Endodermal cell (in vitro differentiated cells): ENCODE measurements around the gene CERS1. TPM values are rescaled to one million over a fixed set of nuclear protein-coding genes. Genes with fewer than 3 reads are reported as not detected.
A peak's percentile ranks its signal among the peaks of the same experiment; 100 is the strongest.

Source experiments
- DNase-seq: peaks from one replicate; pipeline ENCODE4 v3.0.0-alpha.2; 2017
- H3K27ac ChIP-seq: 2 replicates; pipeline ENCODE4 v1.5.1; 2013; ENCODE audit warnings: mild to moderate bottlenecking, low read depth, low read length, moderate library complexity
- H3K27me3 ChIP-seq: 2 replicates; pipeline ENCODE4 v1.6.1; 2013; ENCODE audit warnings: mild to moderate bottlenecking, low read length, moderate library complexity; ENCODE audit not compliant: insufficient read depth, control insufficient read depth, poor library complexity, severe bottlenecking
- H3K36me3 ChIP-seq: 2 replicates; pipeline ENCODE4 v1.7.0; 2013; ENCODE audit warnings: mild to moderate bottlenecking, low read length, moderate library complexity; ENCODE audit not compliant: control insufficient read depth, insufficient read depth
- H3K4me1 ChIP-seq: one replicate; pipeline ENCODE4 v1.7.0; 2013; ENCODE audit warnings: low read length; ENCODE audit not compliant: control insufficient read depth, insufficient read depth
- H3K4me3 ChIP-seq: 2 replicates; pipeline ENCODE4 v1.5.1; 2013; ENCODE audit warnings: mild to moderate bottlenecking, low read length, moderate library complexity
- H3K9ac ChIP-seq: 2 replicates; pipeline ENCODE4 v1.6.1; 2013; ENCODE audit warnings: mild to moderate bottlenecking, low read length, moderate library complexity; ENCODE audit not compliant: poor library complexity, severe bottlenecking; ENCODE audit errors: extremely low read depth
- H3K9me3 ChIP-seq: 2 replicates; pipeline ENCODE4 v1.6.1; 2013; ENCODE audit warnings: mild to moderate bottlenecking, low read length, moderate library complexity; ENCODE audit not compliant: control insufficient read depth
- H3K27ac Mint-ChIP-seq: 2 replicates; pipeline ENCODE4 v1.8.0; 2020; ENCODE audit warnings: mixed read lengths
- H3K27me3 Mint-ChIP-seq: 2 replicates; pipeline ENCODE4 v1.8.0; 2021; ENCODE audit warnings: mild to moderate bottlenecking, mixed read lengths; ENCODE audit not compliant: insufficient read depth
- H3K36me3 Mint-ChIP-seq: 2 replicates; pipeline ENCODE4 v1.8.0; 2020; ENCODE audit warnings: low read depth, mixed read lengths
- H3K4me1 Mint-ChIP-seq: 2 replicates; pipeline ENCODE4 v1.8.0; 2020; ENCODE audit warnings: mixed read lengths
- H3K4me3 Mint-ChIP-seq: 2 replicates; pipeline ENCODE4 v1.8.0; 2020; ENCODE audit warnings: mild to moderate bottlenecking, moderate library complexity, mixed read lengths
- H3K9me3 Mint-ChIP-seq: 2 replicates; pipeline ENCODE4 v1.8.0; 2020; ENCODE audit warnings: mild to moderate bottlenecking, mixed read lengths
- CTCF ChIP-seq: fragments of 200-600 bp; sonication (generic); conservative IDR thresholded peaks from 2 replicates; pipeline ENCODE4 v1.5.0; 2021; ENCODE audit warnings: antibody characterized with exemption, mild to moderate bottlenecking
- WGBS, 2 experiments: methylation state at CpG; one replicate each; pipeline versions ENCODE4 v1.1.5 to v1.1.7; 2013; ENCODE audit warnings: missing lambda C conversion rate in 2 of 2, mixed read lengths in 1 of 2; ENCODE audit not compliant: insufficient coverage in 1 of 2, insufficient read length in 1 of 2; 5-methylcytosine and 5-hydroxymethylcytosine counted together
- total RNA-seq, 2 donors: library from RNA; stranded (reverse); fragmentation: NEBNext Ultra II Directional in 1 of 2; extraction: Animal tissue kit (Norgen Biotek cat#: 25700) in 1 of 2; gene quantifications; 2 replicates in 1 of 2; 3 replicates in 1 of 2; pipeline ENCODE4 v1.2.1, GENCODE V29; 2021

CERS1 gene
- total RNA-seq, 2 donors from 2014 or later = 16.6 to 25.5 TPM

GRCh38 chr19:18867199-18867598 is 28.8 kb downstream of the CERS1 start:
- WGBS, 2 experiments = 95% methylated on average over 4 to 23 of the region's 23 CpGs
- peaks cover 34% of the 10 kb centered on the region for H3K36me3 Mint-ChIP-seq
- H3K36me3 ChIP-seq = peaks cover 46% of the 10 kb centered on the region

GRCh38 chr19:18866800-18867123 is 29.2 kb downstream of the CERS1 start:
- Mint-ChIP-seq H3K4me3 (no peak overlapping the region), H3K36me3 (peaks cover 37% of the 10 kb centered on the region), H3K4me1 (peaks cover 7% of the 10 kb centered on the region), H3K9me3 (no peaks in the 10 kb centered on the region), H3K27ac (no peak overlapping the region), H3K27me3 (no peaks in the 10 kb centered on the region)
- no peak overlapping the region for H3K4me3 ChIP-seq
- no peak for DNase-seq
- WGBS, 2 experiments = 91 to 96% methylated on average over 16 to 17 of the region's 17 CpGs
- H3K36me3 ChIP-seq = peaks cover 50% of the 10 kb centered on the region
- no peak overlapping the region for H3K27ac ChIP-seq
- no peaks in the 10 kb centered on the region for H3K27me3 ChIP-seq
- TF ChIP-seq CTCF = no peak
- peaks cover 2% of the 10 kb centered on the region for H3K4me1 ChIP-seq
- no peak overlapping the region for H3K9ac ChIP-seq
- no peaks in the 10 kb centered on the region for H3K9me3 ChIP-seq

More at GRCh38 chr19:18867199-18867598, 28.8 kb downstream of the CERS1 start:
- H3K9me3 ChIP-seq = no peaks in the 10 kb centered on the region
- no peak overlapping the region for H3K4me3 Mint-ChIP-seq
- TF ChIP-seq CTCF = no peak
- H3K27me3 Mint-ChIP-seq = no peaks in the 10 kb centered on the region
- peaks cover 11% of the 10 kb centered on the region for H3K4me1 Mint-ChIP-seq
- peaks cover 3% of the 10 kb centered on the region for H3K4me1 ChIP-seq
- H3K27ac Mint-ChIP-seq = no peak overlapping the region
- no peaks in the 10 kb centered on the region for H3K27me3 ChIP-seq
- H3K9me3 Mint-ChIP-seq = no peaks in the 10 kb centered on the region
- H3K9ac ChIP-seq = no peak overlapping the region
- no peak overlapping the region for H3K4me3 ChIP-seq
- H3K27ac ChIP-seq = no peak overlapping the region
- no peak for DNase-seq

- Histone ChIP-seq H3K9ac (no peak overlapping the region), H3K4me1 (no peaks in the 10 kb centered on the region), H3K27ac (no peak overlapping the region), H3K9me3 (no peaks in the 10 kb centered on the region), H3K27me3 (no peaks in the 10 kb centered on the region), H3K36me3 (peaks cover 56% of the 10 kb centered on the region), H3K4me3 (no peak overlapping the region)
- H3K4me3 Mint-ChIP-seq = no peak overlapping the region
- peak; percentile 100 for TF ChIP-seq CTCF
- H3K36me3 Mint-ChIP-seq = peaks cover 42% of the 10 kb centered on the region
- peaks cover 2% of the 10 kb centered on the region for H3K4me1 Mint-ChIP-seq
- DNase-seq = peak; percentile 92
- no peaks in the 10 kb centered on the region for H3K9me3 Mint-ChIP-seq
- 41 to 46% methylated on average over 35 to 38 of the region's 38 CpGs for WGBS, 2 experiments
- H3K27me3 Mint-ChIP-seq = no peaks in the 10 kb centered on the region
- peak overlapping the region; percentile 18 for H3K27ac Mint-ChIP-seq
Measured at GRCh38 chr19:18865973-18866799, 29.8 kb downstream of the CERS1 start.
